Esophagus squamous epithelium (tissue), 5 donors: ENCODE results near the gene CREM. TPM values are rescaled to one million over a fixed set of nuclear protein-coding genes. Genes with fewer than 3 reads are reported as not detected.

Source experiments
- DNase-seq: peaks from one replicate; lab custom pipeline; 2025; lab: John Stamatoyannopoulos, UW
- H3K27ac ChIP-seq, 4 donors: fragments of 200-600 bp; sonication (generic); one replicate each; pipeline ENCODE4 v1.5.1; 2016 to 2019; ENCODE audit warnings: mild to moderate bottlenecking in 1 of 4
- H3K27me3 ChIP-seq, 4 donors: fragments of 200-600 bp; sonication (generic); 1 replicate in 3 of 4; 2 replicates in 1 of 4; pipeline versions ENCODE4 v1.5.1 to v1.6.0; 2017 to 2021; ENCODE audit warnings: antibody characterized with exemption in 1 of 4
- H3K36me3 ChIP-seq, 3 donors: fragments of 200-600 bp; sonication (generic); one replicate each; pipeline ENCODE4 v1.5.1; 2016 to 2019
- H3K4me1 ChIP-seq, 3 donors: fragments of 200-600 bp; sonication (generic); one replicate each; pipeline ENCODE4 v1.5.1; 2017 to 2019
- H3K4me3 ChIP-seq, 4 donors: fragments of 200-600 bp; sonication (generic); 1 replicate in 3 of 4; 2 replicates in 1 of 4; pipeline ENCODE4 v1.5.1; 2016 to 2019; ENCODE audit warnings: mild to moderate bottlenecking in 2 of 4, moderate library complexity in 1 of 4
- H3K9me3 ChIP-seq, 3 donors: fragments of 200-600 bp; sonication (generic); one replicate each; pipeline ENCODE4 v1.5.1; 2016 to 2019
- POLR2A ChIP-seq, 4 donors: fragments of 450-650 bp; IDR thresholded peaks; one replicate each; pipeline ENCODE4 v1.6.1; 2017; ENCODE audit warnings: antibody characterized with exemption in 4 of 4, mild to moderate bottlenecking in 4 of 4, moderate library complexity in 3 of 4
- WGBS, 2 donors: methylation state at CpG; one replicate each; pipeline ENCODE4 v1.1.5; 2018; 5-methylcytosine and 5-hydroxymethylcytosine counted together
- intact Hi-C: fragments of 100-400 bp; cut with DNase I; formaldehyde crosslinking; loops from one replicate; pipeline ENCODE4 v1.15.0; 2022
- total RNA-seq, 4 donors: library from RNA; depleted of rRNA; stranded (reverse); fragments of >200 nt; gene quantifications; one replicate each; pipeline ENCODE4 v1.1.0, GENCODE V29; 2016
- TF ChIP-seq, protein P1 (sequence below), 6 experiments: fragments of 450-650 bp in 4 of 6; fragments of 200-600 bp in 2 of 6; sonication (generic) in 2 of 6; IDR thresholded peaks; one replicate each; pipeline ENCODE4 v1.5.1; 2016 to 2019; ENCODE audit warnings: antibody characterized with exemption in 6 of 6, mild to moderate bottlenecking in 4 of 6, moderate library complexity in 4 of 6
- donor health status: DM: yes; HTN: yes; CAD: no.

The CREM gene
- total RNA-seq, 4 donors from 2014 or later, result 19.4 to 23.8 (median 21.6) TPM

DNA sequence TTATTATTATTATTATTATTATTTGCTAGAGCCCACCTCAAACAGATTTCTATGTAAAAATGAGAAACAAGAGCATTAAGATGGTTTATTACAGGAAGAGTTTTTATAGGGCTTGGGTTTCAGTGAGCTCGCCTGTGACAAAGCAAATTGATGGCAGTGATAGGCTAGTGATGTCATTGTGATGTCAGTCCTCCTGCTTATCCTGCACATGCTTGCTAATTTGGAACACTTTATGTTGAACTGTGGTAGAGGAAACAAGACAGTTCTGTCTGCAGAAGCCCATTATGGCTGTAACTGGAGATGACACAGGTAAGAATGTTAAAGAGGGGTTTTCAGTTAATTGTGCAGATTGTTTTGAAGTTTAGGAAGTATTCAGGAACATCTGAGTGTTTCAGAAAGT lies 68.3 kb downstream of the CREM start:
- no peaks in the 10 kb centered on the region for H3K36me3 ChIP-seq
- intact Hi-C loops, result no loop called here
- no peaks in the 10 kb centered on the region for H3K9me3 ChIP-seq
- peak overlapping the region; percentile 82 to 96 (median 92) for H3K27ac ChIP-seq
- no peak for DNase-seq
- H3K4me1 ChIP-seq, result peaks cover 0 to 18% (median 4%) of the 10 kb centered on the region in 3 donors
- no peaks in the 10 kb centered on the region for H3K27me3 ChIP-seq
- TF ChIP-seq POLR2A (IDR thresholded peaks at IDR 0.05), result no peak
- TF ChIP-seq, protein P1, sequence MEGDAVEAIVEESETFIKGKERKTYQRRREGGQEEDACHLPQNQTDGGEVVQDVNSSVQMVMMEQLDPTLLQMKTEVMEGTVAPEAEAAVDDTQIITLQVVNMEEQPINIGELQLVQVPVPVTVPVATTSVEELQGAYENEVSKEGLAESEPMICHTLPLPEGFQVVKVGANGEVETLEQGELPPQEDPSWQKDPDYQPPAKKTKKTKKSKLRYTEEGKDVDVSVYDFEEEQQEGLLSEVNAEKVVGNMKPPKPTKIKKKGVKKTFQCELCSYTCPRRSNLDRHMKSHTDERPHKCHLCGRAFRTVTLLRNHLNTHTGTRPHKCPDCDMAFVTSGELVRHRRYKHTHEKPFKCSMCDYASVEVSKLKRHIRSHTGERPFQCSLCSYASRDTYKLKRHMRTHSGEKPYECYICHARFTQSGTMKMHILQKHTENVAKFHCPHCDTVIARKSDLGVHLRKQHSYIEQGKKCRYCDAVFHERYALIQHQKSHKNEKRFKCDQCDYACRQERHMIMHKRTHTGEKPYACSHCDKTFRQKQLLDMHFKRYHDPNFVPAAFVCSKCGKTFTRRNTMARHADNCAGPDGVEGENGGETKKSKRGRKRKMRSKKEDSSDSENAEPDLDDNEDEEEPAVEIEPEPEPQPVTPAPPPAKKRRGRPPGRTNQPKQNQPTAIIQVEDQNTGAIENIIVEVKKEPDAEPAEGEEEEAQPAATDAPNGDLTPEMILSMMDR (IDR thresholded peaks at IDR 0.05), result no peak
- H3K4me3 ChIP-seq, result peak overlapping the region in 2 of 4 donors; percentile 43 to 66
- WGBS, 2 donors, result 59 to 67% methylated on average over 1 of the region's 1 CpG

GRCh38 chr10:35195361-35196306 lies 69.0 kb downstream of the CREM start:
- peak in 2 of 4 donors; percentile 23 to 55 for TF ChIP-seq POLR2A (IDR thresholded peaks at IDR 0.05)
- TF ChIP-seq, protein P1 (IDR thresholded peaks at IDR 0.05), result peak; percentile 79 to 94 (median 92)
- DNase-seq, result no peak
- WGBS, 2 donors, result 0 to 2% methylated on average over 15 of the region's 15 CpGs
- H3K4me3 ChIP-seq, result peak overlapping the region; percentile 24 to 66 (median 44)
- H3K27me3 ChIP-seq, result no peaks in the 10 kb centered on the region
- H3K9me3 ChIP-seq, result no peaks in the 10 kb centered on the region
- H3K4me1 ChIP-seq, result peaks cover 0 to 18% (median 4%) of the 10 kb centered on the region in 3 donors
- intact Hi-C loops, result no loop called here
- no peaks in the 10 kb centered on the region for H3K36me3 ChIP-seq
- H3K27ac ChIP-seq, result peak overlapping the region; percentile 82 to 96 (median 92)

- Histone ChIP-seq H3K27ac (no peak overlapping the region), H3K36me3 (no peaks in the 10 kb centered on the region), H3K27me3 (no peaks in the 10 kb centered on the region), H3K9me3 (no peaks in the 10 kb centered on the region), H3K4me3 (no peak overlapping the region), H3K4me1 (peaks cover 0 to 12% (median 0%) of the 10 kb centered on the region in 3 donors)
- 50 to 67% methylated on average over 1 of the region's 1 CpG for WGBS, 2 donors
- TF ChIP-seq, protein P1 (IDR thresholded peaks at IDR 0.05), result no peak
- no peak for TF ChIP-seq POLR2A (IDR thresholded peaks at IDR 0.05)
- DNase-seq, result no peak
- intact Hi-C loops, result no loop called here
Observed at GRCh38 chr10:35200487-35200886, 73.8 kb downstream of the CREM start.

DNA sequence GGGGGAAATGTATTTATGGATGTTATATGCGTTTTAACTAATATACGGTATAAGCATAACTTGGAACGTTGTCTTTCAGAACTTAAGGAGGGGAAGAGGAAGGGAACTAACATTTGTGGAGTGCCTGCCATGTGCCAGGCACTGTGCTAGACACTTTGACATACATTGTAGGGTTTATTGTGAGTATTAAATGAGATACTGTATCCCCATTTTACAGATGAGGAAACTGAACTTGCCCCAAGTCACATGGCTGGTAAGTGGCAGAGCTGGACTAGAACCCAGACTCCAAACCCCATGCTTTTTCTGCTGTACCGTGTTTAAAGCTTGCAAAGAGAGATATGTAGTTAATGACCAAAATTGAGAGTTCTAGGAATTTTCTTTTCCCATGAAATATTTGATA lies 74.6 kb downstream of the CREM start:
- Histone ChIP-seq H3K27me3 (no peaks in the 10 kb centered on the region), H3K27ac (no peak overlapping the region)
- WGBS, 2 donors, result 83 to 94% methylated on average over 4 of the region's 4 CpGs

More for the DNA sequence above, 74.6 kb downstream of the CREM start:
- TF ChIP-seq, protein P1 (IDR thresholded peaks at IDR 0.05), result no peak
- no peak for TF ChIP-seq POLR2A (IDR thresholded peaks at IDR 0.05)
- no peak for DNase-seq
- Histone ChIP-seq H3K4me1 (peaks cover 0 to 4% (median 0%) of the 10 kb centered on the region in 3 donors), H3K36me3 (no peaks in the 10 kb centered on the region), H3K4me3 (no peak overlapping the region), H3K9me3 (no peaks in the 10 kb centered on the region)
- intact Hi-C loops, result no loop called here
